ENCODE measurements around the gene PHC2.

The PHC2 gene

DNA sequence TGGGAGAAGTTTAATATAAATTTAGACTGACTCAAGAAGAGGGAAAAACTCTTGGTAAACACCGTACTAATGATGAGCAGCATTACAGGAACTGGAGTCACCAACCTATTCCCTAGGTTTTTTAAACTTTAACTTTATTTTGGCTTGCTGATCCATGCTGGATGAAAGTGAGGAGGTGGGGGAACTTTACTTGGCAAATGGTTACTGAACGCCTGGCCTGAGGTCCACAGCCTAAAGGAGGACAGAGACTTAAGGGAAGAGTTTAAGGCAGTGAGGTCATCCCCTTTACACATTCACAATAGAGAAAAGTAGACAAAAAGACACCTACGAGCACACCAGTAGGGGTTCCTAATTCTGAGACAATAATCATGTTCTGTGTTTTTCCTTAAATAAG lies 84.4 kb downstream of the PHC2 start:
- Histone ChIP-seq H3K27ac (ENCODE audit: insufficient read depth, low read length, poor library complexity, severe bottlenecking) (no peak overlapping the region), H3K27me3 (replicated peaks; ENCODE audit: control insufficient read depth, insufficient read depth, low read length, poor library complexity, severe bottlenecking) (no peaks in the 10 kb centered on the region), H3K4me3 (ENCODE audit: insufficient read depth, low read depth, low read length, poor library complexity, severe bottlenecking) (no peak overlapping the region), H3K9me3 (ENCODE audit: control insufficient read depth, low read length) (no peaks in the 10 kb centered on the region), H3K36me3 (ENCODE audit: control insufficient read depth, insufficient read depth, low read length) (peaks cover 8% of the 10 kb centered on the region), H3K4me1 (ENCODE audit: control insufficient read depth, insufficient read depth, low read length, poor library complexity, severe bottlenecking) (peaks cover 21% of the 10 kb centered on the region)
- DNase-seq: no peak

DNA sequence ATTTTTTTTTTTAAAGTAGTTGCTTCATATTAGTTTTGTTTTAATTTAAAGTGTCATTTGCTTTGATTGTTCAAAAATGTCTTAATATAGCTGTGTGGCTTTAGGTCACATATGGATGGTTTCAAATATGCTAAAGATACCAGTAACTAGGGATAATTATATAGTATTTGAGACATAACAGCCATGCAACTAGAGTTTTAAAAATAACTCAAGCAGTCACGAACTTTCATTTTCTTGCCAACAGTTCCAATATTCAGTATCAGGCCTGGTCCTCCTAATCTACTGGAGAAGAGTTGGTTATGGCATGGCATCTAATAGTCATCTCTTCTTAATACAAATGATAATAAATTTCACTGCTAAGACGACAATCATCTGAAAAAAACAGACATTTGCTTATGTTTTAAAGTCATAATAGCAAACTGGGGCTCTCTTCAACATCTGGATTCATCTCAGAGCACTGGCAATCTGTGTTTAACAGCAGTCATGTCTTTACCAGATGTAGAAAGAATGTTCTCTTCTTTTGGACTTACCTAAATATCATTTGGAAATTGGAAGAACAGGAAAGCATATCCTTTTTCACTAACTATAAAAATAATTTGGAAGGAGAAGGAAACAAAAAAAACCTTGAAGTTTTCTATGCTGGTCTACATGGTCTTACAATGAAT lies 85.9 kb downstream of the PHC2 start:
- H3K4me1 ChIP-seq (ENCODE audit: control insufficient read depth, insufficient read depth, low read length, poor library complexity, severe bottlenecking): peaks cover 17% of the 10 kb centered on the region
- H3K36me3 ChIP-seq (ENCODE audit: control insufficient read depth, insufficient read depth, low read length): peaks cover 8% of the 10 kb centered on the region
- no peak overlapping the region for H3K4me3 ChIP-seq (ENCODE audit: insufficient read depth, low read depth, low read length, poor library complexity, severe bottlenecking)
- no peaks in the 10 kb centered on the region for H3K9me3 ChIP-seq (ENCODE audit: control insufficient read depth, low read length)
- H3K27me3 ChIP-seq (replicated peaks; ENCODE audit: control insufficient read depth, insufficient read depth, low read length, poor library complexity, severe bottlenecking): no peaks in the 10 kb centered on the region
- no peak for DNase-seq
- no peak overlapping the region for H3K27ac ChIP-seq (ENCODE audit: insufficient read depth, low read length, poor library complexity, severe bottlenecking)

GRCh38 chr1:33343539-33343938 lies 87.4 kb downstream of the PHC2 start:
- Histone ChIP-seq H3K4me3 (ENCODE audit: insufficient read depth, low read depth, low read length, poor library complexity, severe bottlenecking) (no peak overlapping the region), H3K4me1 (ENCODE audit: control insufficient read depth, insufficient read depth, low read length, poor library complexity, severe bottlenecking) (peaks cover 12% of the 10 kb centered on the region), H3K9me3 (ENCODE audit: control insufficient read depth, low read length) (no peaks in the 10 kb centered on the region), H3K27me3 (replicated peaks; ENCODE audit: control insufficient read depth, insufficient read depth, low read length, poor library complexity, severe bottlenecking) (no peaks in the 10 kb centered on the region), H3K36me3 (ENCODE audit: control insufficient read depth, insufficient read depth, low read length) (peaks cover 8% of the 10 kb centered on the region), H3K27ac (ENCODE audit: insufficient read depth, low read length, poor library complexity, severe bottlenecking) (no peak overlapping the region)
- DNase-seq: no peak

DNA sequence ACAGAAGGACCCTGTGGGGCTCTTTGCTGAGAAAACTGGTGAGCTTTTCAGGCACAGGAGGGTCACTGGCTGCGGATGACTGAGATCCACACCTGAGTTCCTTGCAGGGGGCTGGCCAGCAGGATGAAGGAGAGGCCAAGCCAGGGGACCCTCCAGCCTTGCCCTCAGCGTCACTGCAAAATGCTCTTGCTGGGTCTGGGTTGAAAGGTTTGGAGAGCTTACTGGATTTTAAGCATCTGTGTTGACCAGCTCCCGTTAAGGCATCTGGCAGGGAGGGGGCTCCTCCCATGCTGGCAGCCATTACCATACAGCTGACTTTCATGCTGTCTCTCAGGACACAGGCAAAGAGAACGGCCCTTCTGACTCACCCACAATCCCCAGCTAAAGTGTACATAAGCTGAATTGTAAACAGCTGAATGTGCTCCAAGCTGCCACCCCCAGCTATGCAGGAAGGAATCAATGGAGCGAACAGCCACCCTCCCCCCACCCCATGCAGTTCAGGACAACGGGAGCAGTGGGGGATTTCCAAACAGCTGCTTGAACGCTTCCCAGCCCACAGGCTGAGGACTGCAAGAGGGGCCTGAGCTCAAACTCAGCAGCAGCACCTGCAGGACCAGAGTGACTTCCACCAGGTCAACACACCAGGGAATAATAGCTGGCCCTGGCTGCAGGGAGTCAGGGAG lies 88.7 kb downstream of the PHC2 start:
- H3K27ac ChIP-seq (ENCODE audit: insufficient read depth, low read length, poor library complexity, severe bottlenecking): no peak overlapping the region
- H3K27me3 ChIP-seq (replicated peaks; ENCODE audit: control insufficient read depth, insufficient read depth, low read length, poor library complexity, severe bottlenecking): no peaks in the 10 kb centered on the region
- no peaks in the 10 kb centered on the region for H3K9me3 ChIP-seq (ENCODE audit: control insufficient read depth, low read length)
- H3K4me1 ChIP-seq (ENCODE audit: control insufficient read depth, insufficient read depth, low read length, poor library complexity, severe bottlenecking): peaks cover 4% of the 10 kb centered on the region
- peaks cover 8% of the 10 kb centered on the region for H3K36me3 ChIP-seq (ENCODE audit: control insufficient read depth, insufficient read depth, low read length)
- DNase-seq: no peak
- H3K4me3 ChIP-seq (ENCODE audit: insufficient read depth, low read depth, low read length, poor library complexity, severe bottlenecking): no peak overlapping the region

GRCh38 chr1:33341190-33341589 lies 89.7 kb downstream of the PHC2 start:
- Histone ChIP-seq H3K27me3 (replicated peaks; ENCODE audit: control insufficient read depth, insufficient read depth, low read length, poor library complexity, severe bottlenecking) (no peaks in the 10 kb centered on the region), H3K9me3 (ENCODE audit: control insufficient read depth, low read length) (no peaks in the 10 kb centered on the region), H3K36me3 (ENCODE audit: control insufficient read depth, insufficient read depth, low read length) (peaks cover 8% of the 10 kb centered on the region), H3K4me3 (ENCODE audit: insufficient read depth, low read depth, low read length, poor library complexity, severe bottlenecking) (no peak overlapping the region), H3K27ac (ENCODE audit: insufficient read depth, low read length, poor library complexity, severe bottlenecking) (no peak overlapping the region), H3K4me1 (ENCODE audit: control insufficient read depth, insufficient read depth, low read length, poor library complexity, severe bottlenecking) (peaks cover 4% of the 10 kb centered on the region)
- no peak for DNase-seq

DNA sequence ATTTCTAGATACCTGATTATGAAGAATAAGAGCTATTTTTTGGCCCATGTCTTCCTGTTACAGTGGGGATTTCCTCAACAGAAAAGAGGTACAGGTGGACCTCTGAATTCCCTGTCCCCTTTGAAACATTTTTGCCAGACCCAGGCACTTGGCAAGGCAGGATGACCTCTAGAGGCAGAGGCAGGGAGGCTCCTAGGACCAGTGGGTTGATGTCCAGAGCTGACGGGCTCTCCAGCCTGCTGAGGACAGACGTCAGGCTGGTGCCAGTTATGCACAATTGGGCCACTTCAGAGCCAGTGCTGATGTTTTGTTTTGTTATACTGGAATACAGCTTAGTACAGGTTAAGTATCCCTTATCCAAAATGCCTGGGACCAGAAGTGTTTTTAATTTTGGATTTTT lies 91.5 kb downstream of the PHC2 start:
- Histone ChIP-seq H3K36me3 (ENCODE audit: control insufficient read depth, insufficient read depth, low read length) (peaks cover 8% of the 10 kb centered on the region), H3K9me3 (ENCODE audit: control insufficient read depth, low read length) (no peaks in the 10 kb centered on the region), H3K27ac (ENCODE audit: insufficient read depth, low read length, poor library complexity, severe bottlenecking) (no peak overlapping the region), H3K4me1 (ENCODE audit: control insufficient read depth, insufficient read depth, low read length, poor library complexity, severe bottlenecking) (no peaks in the 10 kb centered on the region), H3K27me3 (replicated peaks; ENCODE audit: control insufficient read depth, insufficient read depth, low read length, poor library complexity, severe bottlenecking) (no peaks in the 10 kb centered on the region), H3K4me3 (ENCODE audit: insufficient read depth, low read depth, low read length, poor library complexity, severe bottlenecking) (no peak overlapping the region)
- no peak for DNase-seq

DNA sequence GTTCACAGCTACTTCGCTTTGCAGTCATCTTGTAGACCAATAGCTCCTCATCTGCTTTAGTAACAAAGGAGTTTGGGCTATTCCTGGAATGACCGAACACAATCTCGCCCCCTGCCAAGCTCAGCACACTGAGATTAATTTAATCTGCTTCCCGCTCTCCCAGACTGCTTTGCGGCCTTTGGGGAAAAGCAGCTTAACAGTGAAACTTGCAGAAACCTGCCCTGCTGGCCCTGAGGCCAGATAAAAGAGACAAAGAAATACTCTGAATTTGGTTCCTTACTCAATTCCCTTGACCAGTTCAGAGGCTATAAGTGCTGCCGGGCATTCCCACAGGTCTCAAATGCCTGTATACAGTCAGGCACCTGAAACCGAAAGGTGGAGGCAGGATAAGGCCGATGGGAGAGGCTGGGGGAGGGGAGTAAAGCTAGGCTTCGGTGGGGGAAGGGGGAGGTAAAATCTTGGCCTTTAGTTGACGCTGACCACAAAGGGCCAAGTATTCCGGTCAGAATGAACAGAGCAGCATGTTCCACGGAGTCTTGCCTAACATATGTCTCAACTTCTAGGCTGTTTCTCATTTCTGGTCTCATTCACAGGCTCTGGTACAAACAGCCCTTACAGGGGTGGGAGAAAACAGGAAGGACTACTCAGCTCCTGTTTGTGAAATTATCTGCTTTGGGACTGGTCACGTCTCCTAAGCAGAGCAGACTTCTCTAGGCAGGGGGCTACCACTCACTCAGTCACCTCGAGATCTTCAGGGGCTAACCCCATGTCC lies 92.3 kb downstream of the PHC2 start:
- Histone ChIP-seq H3K4me1 (ENCODE audit: control insufficient read depth, insufficient read depth, low read length, poor library complexity, severe bottlenecking) (no peaks in the 10 kb centered on the region), H3K27ac (ENCODE audit: insufficient read depth, low read length, poor library complexity, severe bottlenecking) (no peak overlapping the region), H3K9me3 (ENCODE audit: control insufficient read depth, low read length) (no peaks in the 10 kb centered on the region), H3K4me3 (ENCODE audit: insufficient read depth, low read depth, low read length, poor library complexity, severe bottlenecking) (no peak overlapping the region), H3K27me3 (replicated peaks; ENCODE audit: control insufficient read depth, insufficient read depth, low read length, poor library complexity, severe bottlenecking) (no peaks in the 10 kb centered on the region), H3K36me3 (ENCODE audit: control insufficient read depth, insufficient read depth, low read length) (peaks cover 11% of the 10 kb centered on the region)
- no peak for DNase-seq

GRCh38 chr1:33338048-33338439 lies 92.9 kb downstream of the PHC2 start:
- Histone ChIP-seq H3K27ac (ENCODE audit: insufficient read depth, low read length, poor library complexity, severe bottlenecking) (no peak overlapping the region), H3K4me1 (ENCODE audit: control insufficient read depth, insufficient read depth, low read length, poor library complexity, severe bottlenecking) (no peaks in the 10 kb centered on the region), H3K36me3 (ENCODE audit: control insufficient read depth, insufficient read depth, low read length) (peaks cover 15% of the 10 kb centered on the region), H3K4me3 (ENCODE audit: insufficient read depth, low read depth, low read length, poor library complexity, severe bottlenecking) (no peak overlapping the region), H3K27me3 (replicated peaks; ENCODE audit: control insufficient read depth, insufficient read depth, low read length, poor library complexity, severe bottlenecking) (no peaks in the 10 kb centered on the region), H3K9me3 (ENCODE audit: control insufficient read depth, low read length) (no peaks in the 10 kb centered on the region)
- DNase-seq: no peak

- Histone ChIP-seq H3K9me3 (ENCODE audit: control insufficient read depth, low read length) (no peaks in the 10 kb centered on the region), H3K4me3 (ENCODE audit: insufficient read depth, low read depth, low read length, poor library complexity, severe bottlenecking) (no peak overlapping the region), H3K4me1 (ENCODE audit: control insufficient read depth, insufficient read depth, low read length, poor library complexity, severe bottlenecking) (no peaks in the 10 kb centered on the region), H3K27ac (ENCODE audit: insufficient read depth, low read length, poor library complexity, severe bottlenecking) (no peak overlapping the region), H3K36me3 (ENCODE audit: control insufficient read depth, insufficient read depth, low read length) (peaks cover 21% of the 10 kb centered on the region), H3K27me3 (replicated peaks; ENCODE audit: control insufficient read depth, insufficient read depth, low read length, poor library complexity, severe bottlenecking) (no peaks in the 10 kb centered on the region)
- no peak for DNase-seq
Observed at GRCh38 chr1:33337441-33337840, 93.5 kb downstream of the PHC2 start.

GRCh38 chr1:33336580-33336979 lies 94.3 kb downstream of the PHC2 start:
- no peak for DNase-seq
- Histone ChIP-seq H3K36me3 (ENCODE audit: control insufficient read depth, insufficient read depth, low read length) (peaks cover 24% of the 10 kb centered on the region), H3K27ac (ENCODE audit: insufficient read depth, low read length, poor library complexity, severe bottlenecking) (no peak overlapping the region), H3K9me3 (ENCODE audit: control insufficient read depth, low read length) (no peaks in the 10 kb centered on the region), H3K4me3 (ENCODE audit: insufficient read depth, low read depth, low read length, poor library complexity, severe bottlenecking) (no peak overlapping the region), H3K27me3 (replicated peaks; ENCODE audit: control insufficient read depth, insufficient read depth, low read length, poor library complexity, severe bottlenecking) (no peaks in the 10 kb centered on the region), H3K4me1 (ENCODE audit: control insufficient read depth, insufficient read depth, low read length, poor library complexity, severe bottlenecking) (no peaks in the 10 kb centered on the region)

All from effector memory CD4-positive, alpha-beta T cell (primary cell).